Measurements from ENCODE around the gene EPHB6.

The EPHB6 gene

GRCh38 chr7:142908921-142909890, 54.3 kb downstream of the EPHB6 start:
- H3K27me3 ChIP-seq (ENCODE audit: insufficient read depth, low read length), result no peaks in the 10 kb centered on the region
- no peaks in the 10 kb centered on the region for H3K36me3 ChIP-seq (ENCODE audit: insufficient read depth, low read length)

GRCh38 chr7:142910031-142910433, 55.2 kb downstream of the EPHB6 start:
- Histone ChIP-seq H3K36me3 (ENCODE audit: insufficient read depth, low read length) (no peaks in the 10 kb centered on the region), H3K27me3 (ENCODE audit: insufficient read depth, low read length) (no peaks in the 10 kb centered on the region), H2AFZ (ENCODE audit: low read depth, low read length) (no peak overlapping the region), H3K4me1 (ENCODE audit: insufficient read depth, low read length) (no peaks in the 10 kb centered on the region), H3K9me3 (ENCODE audit: low read length) (no peaks in the 10 kb centered on the region), H3K4me3 (ENCODE audit: low read length) (no peak overlapping the region)

More at GRCh38 chr7:142908921-142909890, 54.3 kb downstream of the EPHB6 start:
- no peak overlapping the region for H2AFZ ChIP-seq (ENCODE audit: low read depth, low read length)
- H3K4me3 ChIP-seq (ENCODE audit: low read length), result no peak overlapping the region
- H3K9me3 ChIP-seq (ENCODE audit: low read length), result no peaks in the 10 kb centered on the region
- no peaks in the 10 kb centered on the region for H3K4me1 ChIP-seq (ENCODE audit: insufficient read depth, low read length)

- Histone ChIP-seq H3K27me3 (ENCODE audit: insufficient read depth, low read length) (no peaks in the 10 kb centered on the region), H3K4me3 (ENCODE audit: low read length) (no peak overlapping the region), H3K4me1 (ENCODE audit: insufficient read depth, low read length) (no peaks in the 10 kb centered on the region), H3K9me3 (ENCODE audit: low read length) (no peaks in the 10 kb centered on the region), H2AFZ (ENCODE audit: low read depth, low read length) (no peak overlapping the region), H3K36me3 (ENCODE audit: insufficient read depth, low read length) (no peaks in the 10 kb centered on the region)
These were observed 55.6 kb downstream of the EPHB6 start for GRCh38 chr7:142910481-142910880.

- Histone ChIP-seq H3K4me1 (ENCODE audit: insufficient read depth, low read length) (no peaks in the 10 kb centered on the region), H3K9me3 (ENCODE audit: low read length) (no peaks in the 10 kb centered on the region), H3K36me3 (ENCODE audit: insufficient read depth, low read length) (no peaks in the 10 kb centered on the region), H3K4me3 (ENCODE audit: low read length) (no peak overlapping the region), H3K27me3 (ENCODE audit: insufficient read depth, low read length) (no peaks in the 10 kb centered on the region), H2AFZ (ENCODE audit: low read depth, low read length) (no peak overlapping the region)
These were observed 58.2 kb downstream of the EPHB6 start for GRCh38 chr7:142913051-142913450.

GRCh38 chr7:142913566-142913965, 58.7 kb downstream of the EPHB6 start:
- no peak overlapping the region for H3K4me3 ChIP-seq (ENCODE audit: low read length)
- H3K4me1 ChIP-seq (ENCODE audit: insufficient read depth, low read length), result no peaks in the 10 kb centered on the region
- H3K9me3 ChIP-seq (ENCODE audit: low read length), result no peaks in the 10 kb centered on the region
- H2AFZ ChIP-seq (ENCODE audit: low read depth, low read length), result no peak overlapping the region
- no peaks in the 10 kb centered on the region for H3K36me3 ChIP-seq (ENCODE audit: insufficient read depth, low read length)
- no peaks in the 10 kb centered on the region for H3K27me3 ChIP-seq (ENCODE audit: insufficient read depth, low read length)

- Histone ChIP-seq H3K27me3 (ENCODE audit: insufficient read depth, low read length) (no peaks in the 10 kb centered on the region), H3K4me1 (ENCODE audit: insufficient read depth, low read length) (no peaks in the 10 kb centered on the region), H3K4me3 (ENCODE audit: low read length) (no peak overlapping the region), H2AFZ (ENCODE audit: low read depth, low read length) (no peak overlapping the region), H3K9me3 (ENCODE audit: low read length) (no peaks in the 10 kb centered on the region), H3K36me3 (ENCODE audit: insufficient read depth, low read length) (no peaks in the 10 kb centered on the region)
These were observed 59.2 kb downstream of the EPHB6 start for GRCh38 chr7:142914121-142914520.

- H3K36me3 ChIP-seq (ENCODE audit: insufficient read depth, low read length), result no peaks in the 10 kb centered on the region
- no peak overlapping the region for H2AFZ ChIP-seq (ENCODE audit: low read depth, low read length)
- no peaks in the 10 kb centered on the region for H3K9me3 ChIP-seq (ENCODE audit: low read length)
- H3K4me1 ChIP-seq (ENCODE audit: insufficient read depth, low read length), result no peaks in the 10 kb centered on the region
- no peaks in the 10 kb centered on the region for H3K27me3 ChIP-seq (ENCODE audit: insufficient read depth, low read length)
- no peak overlapping the region for H3K4me3 ChIP-seq (ENCODE audit: low read length)
These were observed 60.4 kb downstream of the EPHB6 start for GRCh38 chr7:142915315-142915714.

- H3K9me3 ChIP-seq (ENCODE audit: low read length), result no peaks in the 10 kb centered on the region
- no peaks in the 10 kb centered on the region for H3K27me3 ChIP-seq (ENCODE audit: insufficient read depth, low read length)
- no peak overlapping the region for H3K4me3 ChIP-seq (ENCODE audit: low read length)
- H3K4me1 ChIP-seq (ENCODE audit: insufficient read depth, low read length), result no peaks in the 10 kb centered on the region
- H3K36me3 ChIP-seq (ENCODE audit: insufficient read depth, low read length), result no peaks in the 10 kb centered on the region
- no peak overlapping the region for H2AFZ ChIP-seq (ENCODE audit: low read depth, low read length)
These were observed 61.6 kb downstream of the EPHB6 start for GRCh38 chr7:142916508-142916907.

GRCh38 chr7:142917447-142917846, 62.6 kb downstream of the EPHB6 start:
- H3K4me3 ChIP-seq (ENCODE audit: low read length), result no peak overlapping the region
- no peaks in the 10 kb centered on the region for H3K36me3 ChIP-seq (ENCODE audit: insufficient read depth, low read length)
- no peak overlapping the region for H2AFZ ChIP-seq (ENCODE audit: low read depth, low read length)
- no peaks in the 10 kb centered on the region for H3K27me3 ChIP-seq (ENCODE audit: insufficient read depth, low read length)
- no peaks in the 10 kb centered on the region for H3K4me1 ChIP-seq (ENCODE audit: insufficient read depth, low read length)
- no peaks in the 10 kb centered on the region for H3K9me3 ChIP-seq (ENCODE audit: low read length)

GRCh38 chr7:142918901-142919300, 64.0 kb downstream of the EPHB6 start:
- Histone ChIP-seq H3K9me3 (ENCODE audit: low read length) (no peaks in the 10 kb centered on the region), H3K27me3 (ENCODE audit: insufficient read depth, low read length) (no peaks in the 10 kb centered on the region), H3K4me1 (ENCODE audit: insufficient read depth, low read length) (no peaks in the 10 kb centered on the region), H3K4me3 (ENCODE audit: low read length) (no peak overlapping the region), H2AFZ (ENCODE audit: low read depth, low read length) (no peak overlapping the region), H3K36me3 (ENCODE audit: insufficient read depth, low read length) (no peaks in the 10 kb centered on the region)

GRCh38 chr7:142919656-142920055, 64.8 kb downstream of the EPHB6 start:
- Histone ChIP-seq H3K36me3 (ENCODE audit: insufficient read depth, low read length) (no peaks in the 10 kb centered on the region), H3K4me1 (ENCODE audit: insufficient read depth, low read length) (no peaks in the 10 kb centered on the region), H3K9me3 (ENCODE audit: low read length) (no peaks in the 10 kb centered on the region), H2AFZ (ENCODE audit: low read depth, low read length) (no peak overlapping the region), H3K27me3 (ENCODE audit: insufficient read depth, low read length) (no peaks in the 10 kb centered on the region), H3K4me3 (ENCODE audit: low read length) (no peak overlapping the region)

Data from neuron (in vitro differentiated cells).